K562 (cell line): ENCODE data around the gene NAA38. TPM values are rescaled to one million over a fixed set of nuclear protein-coding genes. Genes with fewer than 3 reads are reported as not detected.

Source experiments
- BCOR ChIP-seq: fragments of 450-650 bp; IDR thresholded peaks from 2 replicates; pipeline ENCODE4 v1.6.1; 2016
- EGR1 ChIP-seq: fragments of 450-650 bp; conservative IDR thresholded peaks from 2 replicates; pipeline ENCODE4 v1.6.1; 2017; ENCODE audit warnings: mild to moderate bottlenecking
- HBP1 ChIP-seq: fragments of 450-650 bp; formaldehyde crosslinking; IDR thresholded peaks from 2 replicates; pipeline ENCODE4 v1.4.0; 2022; ENCODE audit warnings: missing genetic modification characterization
- HDAC1 ChIP-seq, 2 experiments: fragments of 450-650 bp; IDR thresholded peaks; 2 replicates each; pipeline ENCODE4 v1.6.1; 2016 to 2017; ENCODE audit warnings: inconsistent platforms in 1 of 2, mild to moderate bottlenecking in 1 of 2, moderate library complexity in 1 of 2
- LEF1 ChIP-seq: fragments of 450-650 bp; IDR thresholded peaks from 2 replicates; pipeline ENCODE4 v1.6.1; 2016; ENCODE audit warnings: mild to moderate bottlenecking
- NCOA2 ChIP-seq, 2 experiments: fragments of 450-650 bp; IDR thresholded peaks; 2 replicates each; pipeline ENCODE4 v1.6.1; 2018; ENCODE audit warnings: mild to moderate bottlenecking in 2 of 2, moderate library complexity in 1 of 2; ENCODE audit not compliant: partially characterized antibody in 2 of 2
- NFIX ChIP-seq: fragments of 250-450 bp; sonication (Bioruptor Pico); IDR thresholded peaks from 2 replicates; pipeline ENCODE4 v1.4.0; 2020; ENCODE audit warnings: low read depth, mild to moderate bottlenecking, moderate library complexity
- POLR2AphosphoS5 ChIP-seq: IDR thresholded peaks from 2 replicates; pipeline ENCODE4 v1.6.1; 2011; ENCODE audit warnings: mild to moderate bottlenecking, low read depth, low read length, moderate library complexity; ENCODE audit not compliant: control insufficient read depth, insufficient read depth
- PRDM10 ChIP-seq: fragments of 450-650 bp; IDR thresholded peaks from 2 replicates; pipeline ENCODE4 v1.6.1; 2018; ENCODE audit not compliant: partially characterized antibody
- ZNF280A ChIP-seq: fragments of 450-650 bp; IDR thresholded peaks from 2 replicates; pipeline ENCODE4 v1.6.1; 2018; ENCODE audit warnings: mild to moderate bottlenecking, low read depth; ENCODE audit not compliant: partially characterized antibody
- ZNF449 ChIP-seq: fragments of 250-450 bp; sonication (Bioruptor Pico); IDR thresholded peaks from 2 replicates; pipeline ENCODE4 v1.8.0; 2022; ENCODE audit warnings: moderate library complexity, mild to moderate bottlenecking, inconsistent platforms
- ZNF655 ChIP-seq: fragments of 250-450 bp; sonication (Bioruptor Pico); IDR thresholded peaks from 2 replicates; pipeline ENCODE4 v1.5.0; 2021
- ZNF75A ChIP-seq: fragments of 450-650 bp; formaldehyde crosslinking; IDR thresholded peaks from 2 replicates; pipeline ENCODE4 v1.4.0; 2020; ENCODE audit warnings: mild to moderate bottlenecking
- ZNF764 ChIP-seq: fragments of 250-450 bp; sonication (Bioruptor Pico); IDR thresholded peaks from 2 replicates; pipeline ENCODE4 v1.4.0; 2020; ENCODE audit warnings: low read depth, mild to moderate bottlenecking, moderate library complexity
- polyA plus RNA-seq, 8 experiments: library from polyadenylated mRNA; depleted of rRNA in 4 of 8; stranded (reverse) in 5 of 8; unstranded in 3 of 8; fragments of >200 nt; fragmentation: Nextera tagmentation in 2 of 8; fragmentation: Illumina TruSeq in 1 of 8; extraction: Ambion mirVana in 2 of 8; extraction: Trizol in 1 of 8; gene quantifications; 2 replicates each; pipeline versions ENCODE4 v1.2.1 to v1.2.3, GENCODE V29; 2011 to 2014; ENCODE audit warnings: inconsistent platforms in 1 of 8, missing spikeins in 1 of 8
- total RNA-seq, 7 experiments: library from RNA; depleted of rRNA in 6 of 7; stranded (reverse); fragments of >200 nt in 6 of 7; fragmentation: Illumina TruSeq in 2 of 7; extraction: Trizol in 2 of 7; gene quantifications; 2 replicates each; pipeline versions ENCODE4 v1.2.1 to v1.2.3, GENCODE V29; 2011 to 2021; ENCODE audit warnings: low replicate concordance in 1 of 7

NAA38 gene
- total and polyA plus RNA-seq, 9 of the 15 experiments (the other 6 are each of a cell fraction or from before 2014, with no cell fraction given) = 16.4 to 99.8 (median 57.3) TPM

- TF ChIP-seq NFIX (CRISPR knock-in tag) (no peak), ZNF655 (no peak), ZNF764 (no peak), POLR2AphosphoS5 (no peak; the same call in 1 of the 2 replicates), ZNF449 (no peak), HDAC1 (IDR thresholded peaks at IDR 0.05) (no peak; a peak in 2 of 4 replicates), NCOA2 (IDR thresholded peaks at IDR 0.05; ENCODE audit: partially characterized antibody in 2 of 2) (no peak), BCOR (no peak), HBP1 (no peak), EGR1 (0 out of 2 replicates have a peak, but pooled peaks have one; percentile 23), LEF1 (0 out of 2 replicates have a peak, but pooled peaks have one; percentile 17), ZNF75A (no peak), PRDM10 (peak; percentile 97), ZNF280A (no peak)
These were observed 12.8 kb downstream of the NAA38 start (continued) for GRCh38 chr17:7844292-7845154.
